GM23248 (cell line): ENCODE measurements around the gene NUDT16L1. TPM values are rescaled to one million over a fixed set of nuclear protein-coding genes. Genes with fewer than 3 reads are reported as not detected.
"Not testable (repeated sequence)": the region's sequence is repeated elsewhere in the genome, so short reads cannot be mapped to it uniquely, and the experiment has no call there.

Experiments used
- DNase-seq: peaks from one replicate; pipeline ENCODE4 v3.0.0-alpha.2; 2015
- H2AFZ ChIP-seq: fragments of 200-600 bp; sonication (generic); 2 replicates; pipeline ENCODE4 v1.6.1; 2016; ENCODE audit warnings: antibody characterized with exemption
- H3F3A ChIP-seq: fragments of 200-600 bp; sonication (generic); 2 replicates; pipeline ENCODE4 v1.6.1; 2016; ENCODE audit warnings: mild to moderate bottlenecking, antibody characterized with exemption, mixed run types; ENCODE audit not compliant: insufficient read depth
- H3K27ac ChIP-seq: fragments of 200-600 bp; sonication (generic); 2 replicates; pipeline ENCODE4 v1.5.1; 2016; ENCODE audit warnings: mild to moderate bottlenecking
- H3K27me3 ChIP-seq: fragments of 200-600 bp; sonication (generic); replicated peaks from 2 replicates; pipeline ENCODE4 v1.6.1; 2016; ENCODE audit warnings: mild to moderate bottlenecking; ENCODE audit not compliant: insufficient read depth
- H3K36me3 ChIP-seq: fragments of 200-600 bp; sonication (generic); 2 replicates; pipeline ENCODE4 v1.6.1; 2016; ENCODE audit warnings: low read depth, mild to moderate bottlenecking
- H3K4me1 ChIP-seq: fragments of 200-600 bp; sonication (generic); 2 replicates; pipeline ENCODE4 v1.6.1; 2016; ENCODE audit warnings: mild to moderate bottlenecking; ENCODE audit not compliant: insufficient read depth
- H3K4me2 ChIP-seq: fragments of 200-600 bp; sonication (generic); one replicate; pipeline ENCODE4 v1.6.1; 2016; ENCODE audit warnings: mild to moderate bottlenecking; ENCODE audit not compliant: unreplicated experiment
- H3K4me3 ChIP-seq: fragments of 200-600 bp; sonication (generic); 2 replicates; pipeline ENCODE4 v1.5.1; 2016; ENCODE audit warnings: mild to moderate bottlenecking
- H3K79me2 ChIP-seq: fragments of 200-600 bp; sonication (generic); 2 replicates; pipeline ENCODE4 v1.6.1; 2016; ENCODE audit warnings: mild to moderate bottlenecking; ENCODE audit not compliant: insufficient read depth
- H3K9ac ChIP-seq: fragments of 200-600 bp; sonication (generic); 2 replicates; pipeline ENCODE4 v1.6.1; 2016; ENCODE audit warnings: mild to moderate bottlenecking
- H3K9me2 ChIP-seq: fragments of 200-600 bp; sonication (generic); 2 replicates; pipeline ENCODE4 v1.6.1; 2016; ENCODE audit warnings: mixed run types, mild to moderate bottlenecking, moderate library complexity; ENCODE audit not compliant: insufficient read depth
- H3K9me3 ChIP-seq: fragments of 200-600 bp; sonication (generic); one replicate; pipeline ENCODE4 v1.6.1; 2017; ENCODE audit warnings: low read depth
- H4K20me1 ChIP-seq: fragments of 200-600 bp; sonication (generic); 2 replicates; pipeline ENCODE4 v1.6.0; 2016; ENCODE audit not compliant: insufficient read depth
- EZH2 ChIP-seq: fragments of 200-600 bp; sonication (generic); IDR thresholded peaks from 2 replicates; pipeline ENCODE4 v1.6.1; 2018; ENCODE audit warnings: antibody characterized with exemption, mild to moderate bottlenecking; ENCODE audit not compliant: insufficient read depth, poor library complexity, severe bottlenecking
- EZH2phosphoT487 ChIP-seq: fragments of 200-600 bp; sonication (generic); IDR thresholded peaks from 2 replicates; pipeline ENCODE4 v1.6.1; 2018; ENCODE audit warnings: antibody characterized with exemption, moderate library complexity, mild to moderate bottlenecking, low read depth; ENCODE audit not compliant: insufficient read depth
- WGBS, 2 experiments: methylation state at CpG; one replicate each; pipeline ENCODE4 v1.1.6; 2015 to 2017; ENCODE audit warnings: low lambda C conversion rate in 2 of 2, low coverage in 1 of 2; ENCODE audit errors: missing lambda C conversion rate in 2 of 2; 5-methylcytosine and 5-hydroxymethylcytosine counted together
- in situ Hi-C: fragments of 300-500 bp; cut with MboI; formaldehyde crosslinking; loops from 2 replicates; pipeline ENCODE4 v1.15.0; 2020
- polyA plus RNA-seq: library from polyadenylated mRNA; unstranded; fragments of >200 nt; fragmentation: Nextera tagmentation; extraction: Ambion mirVana; gene quantifications from 2 replicates; pipeline ENCODE4 v1.2.1, GENCODE V29; 2016
- total RNA-seq: library from RNA; depleted of rRNA; stranded (reverse); fragments of >200 nt; shearing (Covaris generic); gene quantifications from 2 replicates; pipeline ENCODE4 v1.2.3, GENCODE V29; 2014

Gene NUDT16L1
- total and polyA plus RNA-seq, 2 experiments from 2014 or later: 42.9 to 43.6 TPM

GRCh38 chr16:4649744-4650442, 43.5 kb upstream of the NUDT16L1 start:
- no peaks in the 10 kb centered on the region for H4K20me1 ChIP-seq
- no peaks in the 10 kb centered on the region for H3K4me1 ChIP-seq
- TF ChIP-seq EZH2 (no peak), EZH2phosphoT487 (no peak)
- no peaks in the 10 kb centered on the region for H3K9me2 ChIP-seq
- no peak overlapping the region for H2AFZ ChIP-seq
- H3K4me3 ChIP-seq: no peak overlapping the region
- no peak overlapping the region for H3K27ac ChIP-seq
- H3K9ac ChIP-seq: no peak overlapping the region
- no peaks in the 10 kb centered on the region for H3K9me3 ChIP-seq
- no peaks in the 10 kb centered on the region for H3K27me3 ChIP-seq
- 96% methylated on average over 22 to 25 of the region's 25 CpGs for WGBS, 2 experiments
- peaks cover 71% of the 10 kb centered on the region for H3K79me2 ChIP-seq
- in situ Hi-C loops: no loop called here
- peaks cover 5% of the 10 kb centered on the region; the same call in 1 of the 2 replicates for H3K36me3 ChIP-seq
- H3K4me2 ChIP-seq: no peak overlapping the region
- no peak for DNase-seq
- H3F3A ChIP-seq: no peaks in the 10 kb centered on the region

- H3K4me2 ChIP-seq, H3K4me1 ChIP-seq, H3K27ac ChIP-seq, H3K4me3 ChIP-seq, H3F3A ChIP-seq, H3K27me3 ChIP-seq, in situ Hi-C loops, H3K9me2 ChIP-seq, H3K9me3 ChIP-seq, H3K9ac ChIP-seq, H3K36me3 ChIP-seq, H4K20me1 ChIP-seq, H2AFZ ChIP-seq: not testable (repeated sequence)
- peaks cover 67% of the 10 kb centered on the region for H3K79me2 ChIP-seq
- 81 to 89% methylated on average over 15 of the region's 15 CpGs for WGBS, 2 experiments
- DNase-seq: peak; percentile 64
Measured at GRCh38 chr16:4650443-4651074, 42.8 kb upstream of the NUDT16L1 start.

- no peaks in the 10 kb centered on the region for H3K27me3 ChIP-seq
- H3K4me1 ChIP-seq: no peaks in the 10 kb centered on the region
- peaks cover 54% of the 10 kb centered on the region for H3K79me2 ChIP-seq
- TF ChIP-seq EZH2 (no peak), EZH2phosphoT487 (no peak)
- H3K27ac ChIP-seq: no peak overlapping the region
- peaks cover 5% of the 10 kb centered on the region; the same call in 1 of the 2 replicates for H3K36me3 ChIP-seq
- no peak for DNase-seq
- no peak overlapping the region for H3K9ac ChIP-seq
- H3K4me2 ChIP-seq: no peak overlapping the region
- H3K9me3 ChIP-seq: no peaks in the 10 kb centered on the region
- 87 to 92% methylated on average over 13 of the region's 13 CpGs for WGBS, 2 experiments
- H2AFZ ChIP-seq: no peak overlapping the region
- no peaks in the 10 kb centered on the region for H4K20me1 ChIP-seq
- H3K4me3 ChIP-seq: no peak overlapping the region
- H3F3A ChIP-seq: no peaks in the 10 kb centered on the region
- in situ Hi-C loops: no loop called here
- H3K9me2 ChIP-seq: no peaks in the 10 kb centered on the region
Measured at GRCh38 chr16:4651827-4652226, 41.5 kb upstream of the NUDT16L1 start.

GRCh38 chr16:4652561-4652960, 40.8 kb upstream of the NUDT16L1 start:
- peaks cover 5% of the 10 kb centered on the region; the same call in 1 of the 2 replicates for H3K36me3 ChIP-seq
- in situ Hi-C loops: no loop called here
- no peaks in the 10 kb centered on the region for H3K9me3 ChIP-seq
- no peak for DNase-seq
- H3F3A ChIP-seq: no peaks in the 10 kb centered on the region
- no peak overlapping the region for H3K27ac ChIP-seq
- no peaks in the 10 kb centered on the region for H4K20me1 ChIP-seq
- no peaks in the 10 kb centered on the region for H3K4me1 ChIP-seq
- no peak overlapping the region for H3K4me3 ChIP-seq
- no peak overlapping the region for H3K4me2 ChIP-seq
- WGBS, 2 experiments: 92 to 94% methylated on average over 25 of the region's 25 CpGs
- no peaks in the 10 kb centered on the region for H3K27me3 ChIP-seq
- no peaks in the 10 kb centered on the region for H3K9me2 ChIP-seq
- H2AFZ ChIP-seq: no peak overlapping the region
- H3K9ac ChIP-seq: no peak overlapping the region
- peaks cover 47% of the 10 kb centered on the region for H3K79me2 ChIP-seq
- TF ChIP-seq EZH2 (no peak), EZH2phosphoT487 (no peak)
